HG02943 (cell line): ENCODE results near the gene PANX3.

Source experiments
- ATAC-seq: cut with Tn5 transposase; IDR thresholded peaks from one replicate; pipeline ENCODE4 v1.9.1; 2021; ENCODE audit warnings: mild to moderate bottlenecking, low read depth, moderate library complexity; ENCODE audit not compliant: unreplicated experiment

The PANX3 gene

GRCh38 chr11:124612045-124612444 is 817 bp downstream of the PANX3 start:
- ATAC-seq = no peak

DNA sequence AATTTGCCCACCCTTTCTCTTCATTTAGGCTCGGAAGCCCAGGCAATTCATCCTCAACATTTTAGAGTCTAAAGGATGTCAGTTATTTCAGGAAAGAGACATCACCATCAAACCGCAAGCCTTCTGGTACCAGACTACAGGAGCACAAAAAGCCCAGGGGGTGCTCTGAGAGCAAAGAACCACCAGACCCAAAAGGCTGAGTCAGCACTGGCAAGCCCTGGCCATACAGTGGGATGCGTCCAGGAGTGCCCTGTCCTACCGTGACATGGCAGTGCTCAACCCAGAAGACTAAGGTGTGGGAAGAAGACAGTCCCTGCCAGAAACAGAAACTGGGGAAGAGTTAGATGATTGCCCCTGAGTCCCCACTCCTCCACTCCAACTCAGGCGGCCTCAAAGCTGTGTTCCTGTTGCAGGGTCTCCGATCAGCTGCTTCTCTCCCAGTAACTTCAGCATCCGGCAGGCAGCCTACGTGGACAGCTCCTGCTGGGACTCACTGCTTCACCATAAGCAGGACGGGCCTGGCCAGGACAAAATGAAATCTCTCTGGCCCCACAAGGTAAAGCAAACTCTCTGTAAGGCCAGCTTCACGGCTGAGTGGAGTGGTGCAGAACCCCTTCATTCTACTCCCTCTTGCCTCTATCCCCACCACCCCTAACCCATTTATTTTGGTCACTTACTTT is 1.5 kb downstream of the PANX3 start:
- no peak for ATAC-seq

DNA sequence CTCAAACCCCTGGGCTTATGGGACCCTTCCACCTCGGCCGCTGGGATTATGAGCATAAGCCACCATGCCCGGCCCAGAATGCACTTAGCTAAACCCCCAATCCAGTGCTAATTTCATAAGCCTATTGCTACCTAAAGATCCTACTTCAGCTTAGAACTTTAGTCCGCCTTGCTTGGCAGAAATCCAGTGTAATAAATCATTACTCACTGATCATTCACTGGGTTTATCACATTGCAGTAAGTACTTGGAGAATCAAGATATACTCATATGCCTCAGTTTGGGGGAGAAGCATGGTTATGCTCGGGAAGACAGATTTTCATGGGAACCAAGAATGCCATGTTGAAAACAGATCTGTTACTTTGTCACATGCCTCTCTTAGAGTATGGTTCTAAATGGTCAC is 7.6 kb downstream of the PANX3 start:
- no peak for ATAC-seq

DNA sequence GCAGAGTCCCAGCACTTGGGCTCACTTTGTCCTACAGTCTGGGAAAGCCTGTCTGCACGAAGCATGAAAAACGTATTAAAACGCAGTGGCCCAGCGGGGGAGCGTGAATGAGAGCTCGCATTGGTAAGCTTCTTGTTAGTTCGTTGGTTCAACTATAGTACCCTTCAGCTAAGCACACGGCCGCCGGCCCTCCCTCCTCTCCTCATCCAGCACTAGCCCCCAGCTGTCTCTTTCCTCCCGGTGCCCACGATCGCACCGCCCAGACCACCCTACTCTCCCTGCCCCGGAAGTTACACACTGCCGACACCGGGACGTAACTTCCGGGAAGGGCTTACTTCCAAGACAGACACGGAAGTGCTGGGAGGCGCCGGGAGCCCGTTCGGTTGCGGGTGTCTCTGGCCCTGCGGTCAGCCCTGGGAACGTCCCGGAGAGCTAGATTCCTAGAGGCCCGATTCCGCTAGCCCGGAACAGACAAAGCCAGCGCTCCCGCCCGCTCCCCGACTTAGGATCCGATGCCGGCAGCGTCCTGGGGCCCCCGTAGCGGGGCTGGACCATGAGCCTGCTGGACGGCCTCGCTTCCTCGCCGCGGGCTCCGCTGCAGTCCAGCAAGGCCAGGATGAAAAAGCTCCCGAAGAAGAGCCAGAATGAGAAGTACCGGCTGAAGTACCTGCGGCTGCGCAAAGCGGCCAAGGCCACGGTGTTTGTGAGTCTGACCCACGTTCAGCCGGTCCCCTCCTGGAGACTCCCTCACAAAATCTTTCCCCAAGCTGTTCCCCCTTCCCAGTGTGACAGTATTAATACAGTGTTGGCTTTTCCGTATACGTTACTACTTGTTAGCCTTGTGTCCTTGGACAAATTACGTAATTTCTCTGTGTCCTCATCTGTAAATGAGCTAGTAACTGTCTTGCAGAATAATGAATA is 11.6 kb downstream of the PANX3 start, which contains the start of gene TBRG1:
TSS of gene TBRG1 (plus strand) at position 334 of the 921 bp plus-strand sequence. CDS start at position 554, 220 bp downstream.
- peak; percentile 98 for ATAC-seq

GRCh38 chr11:124623861-124624525 is 12.8 kb downstream of the PANX3 start:
- ATAC-seq = no peak

GRCh38 chr11:124625504-124626168 is 14.4 kb downstream of the PANX3 start:
- no peak for ATAC-seq

DNA sequence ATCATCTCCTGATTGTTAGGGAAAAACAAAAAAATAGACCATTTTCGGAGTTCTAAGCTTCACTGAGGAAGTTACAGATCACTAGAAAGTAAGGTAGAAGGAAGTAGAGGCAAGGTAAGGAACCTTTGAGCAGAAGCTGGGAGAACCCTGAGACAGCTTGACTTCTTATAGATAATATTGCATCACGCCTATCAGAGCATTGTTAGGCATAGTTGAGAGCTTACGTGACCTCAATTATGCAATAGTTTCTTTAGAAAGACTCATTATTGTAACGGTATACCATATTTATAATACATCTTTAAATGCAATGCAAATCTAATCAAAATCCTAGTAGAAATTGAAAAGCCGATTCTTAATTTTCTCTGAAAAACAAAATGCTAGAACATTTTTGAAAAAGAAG is 16.3 kb downstream of the PANX3 start:
- no peak for ATAC-seq

DNA sequence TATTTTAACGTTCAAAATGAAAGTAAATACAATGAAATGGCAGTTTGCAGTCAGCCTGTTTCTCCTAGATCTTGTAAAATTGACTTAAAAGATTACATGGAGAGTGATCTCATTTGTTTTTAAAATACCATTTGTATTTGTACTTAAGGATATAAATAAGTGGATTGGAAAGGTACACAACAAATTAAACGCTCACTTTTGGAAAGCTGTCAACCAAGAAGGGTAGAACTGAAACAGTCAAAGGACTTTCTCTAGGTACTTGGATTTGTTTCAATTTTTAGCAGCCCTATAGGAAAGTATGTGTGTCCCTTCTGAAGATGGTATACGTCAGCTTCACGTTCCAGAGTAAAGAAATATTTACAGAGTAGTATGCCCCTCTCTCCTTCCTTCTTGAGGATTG is 18.7 kb downstream of the PANX3 start:
- ATAC-seq = no peak

DNA sequence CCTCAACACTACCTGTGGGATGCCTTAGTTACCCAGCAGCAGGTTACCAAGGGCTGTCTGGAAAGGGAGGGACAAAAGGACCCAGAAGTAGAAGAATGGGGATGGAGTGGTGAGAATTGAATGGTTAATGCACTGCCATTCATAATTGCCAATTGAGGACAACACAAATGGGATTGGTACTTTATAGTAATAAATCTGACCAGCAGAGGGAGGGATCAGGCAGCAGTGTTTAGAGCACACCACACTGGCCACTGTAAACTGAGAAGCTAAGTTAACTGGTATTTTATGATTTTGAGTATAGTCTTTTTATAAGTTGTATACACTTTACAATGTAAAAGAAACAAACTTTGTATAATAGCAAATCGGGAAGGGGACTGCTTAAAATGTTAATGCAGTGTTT is 22.1 kb downstream of the PANX3 start:
- no peak for ATAC-seq

DNA sequence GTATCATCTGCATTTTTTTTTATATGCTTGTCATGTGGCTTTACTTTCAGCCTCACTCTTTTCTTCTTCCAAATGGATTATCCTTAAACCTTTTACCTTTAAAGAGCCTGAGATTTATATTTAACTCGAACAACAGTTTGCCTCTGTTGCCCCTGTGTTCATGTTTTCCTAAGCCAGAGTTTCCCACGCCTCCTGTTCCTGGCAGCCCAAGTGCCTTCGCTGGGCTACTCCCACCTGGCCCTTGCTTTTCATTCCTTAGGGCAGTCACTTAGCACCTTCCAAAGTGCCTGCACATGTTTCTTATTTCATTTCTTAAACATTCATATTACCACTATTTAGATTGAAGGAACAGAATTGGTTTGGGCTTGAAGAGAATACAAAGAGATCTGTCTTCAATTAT is 24.7 kb downstream of the PANX3 start:
- no peak for ATAC-seq

GRCh38 chr11:124638500-124638899 is 27.3 kb downstream of the PANX3 start:
- ATAC-seq = no peak

DNA sequence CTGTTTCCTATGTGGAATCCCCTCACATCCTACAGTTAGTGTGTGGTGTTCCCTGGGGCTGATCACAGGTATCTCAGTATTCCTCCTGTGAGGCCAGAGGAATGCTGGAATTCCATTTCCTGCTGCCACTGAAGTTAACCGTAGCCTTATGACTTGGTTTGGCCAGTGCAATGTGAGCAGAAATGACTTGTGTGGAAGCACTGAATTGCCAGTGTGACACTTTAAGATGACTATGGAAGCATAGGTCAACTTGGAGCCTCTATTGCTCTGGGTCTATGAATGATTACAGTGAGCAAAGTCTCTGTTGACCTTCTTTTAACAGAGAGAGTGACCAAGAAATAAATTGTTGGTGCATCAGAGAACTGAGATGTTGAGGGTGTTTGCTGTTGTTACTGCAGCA is 28.0 kb downstream of the PANX3 start:
- ATAC-seq = no peak

DNA sequence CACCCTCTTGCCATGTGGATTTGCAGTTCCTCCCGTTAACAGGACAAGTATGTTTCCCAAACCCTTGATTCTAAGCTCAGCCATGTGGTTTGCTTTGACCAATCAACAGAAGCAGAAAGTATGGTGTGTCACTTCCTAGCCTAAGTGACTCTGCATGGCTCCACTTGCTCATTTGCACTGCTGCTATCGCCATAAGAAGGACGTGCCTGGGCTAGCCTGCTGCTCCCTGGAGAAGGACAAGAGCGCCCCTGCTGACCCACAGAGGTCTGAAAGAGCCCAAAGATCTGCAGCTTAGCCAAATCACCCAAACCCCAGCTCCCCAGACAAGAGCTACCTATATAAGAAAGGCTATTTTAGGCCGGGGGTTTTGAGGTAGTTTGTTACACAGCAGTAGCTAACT is 29.4 kb downstream of the PANX3 start:
- ATAC-seq = no peak

- ATAC-seq = no peak
Observed at GRCh38 chr11:124642628-124643027, 31.4 kb downstream of the PANX3 start.

GRCh38 chr11:124643042-124643604 is 31.9 kb downstream of the PANX3 start:
- no peak for ATAC-seq

- ATAC-seq = no peak
Observed at GRCh38 chr11:124643605-124644425, 32.6 kb downstream of the PANX3 start.

DNA sequence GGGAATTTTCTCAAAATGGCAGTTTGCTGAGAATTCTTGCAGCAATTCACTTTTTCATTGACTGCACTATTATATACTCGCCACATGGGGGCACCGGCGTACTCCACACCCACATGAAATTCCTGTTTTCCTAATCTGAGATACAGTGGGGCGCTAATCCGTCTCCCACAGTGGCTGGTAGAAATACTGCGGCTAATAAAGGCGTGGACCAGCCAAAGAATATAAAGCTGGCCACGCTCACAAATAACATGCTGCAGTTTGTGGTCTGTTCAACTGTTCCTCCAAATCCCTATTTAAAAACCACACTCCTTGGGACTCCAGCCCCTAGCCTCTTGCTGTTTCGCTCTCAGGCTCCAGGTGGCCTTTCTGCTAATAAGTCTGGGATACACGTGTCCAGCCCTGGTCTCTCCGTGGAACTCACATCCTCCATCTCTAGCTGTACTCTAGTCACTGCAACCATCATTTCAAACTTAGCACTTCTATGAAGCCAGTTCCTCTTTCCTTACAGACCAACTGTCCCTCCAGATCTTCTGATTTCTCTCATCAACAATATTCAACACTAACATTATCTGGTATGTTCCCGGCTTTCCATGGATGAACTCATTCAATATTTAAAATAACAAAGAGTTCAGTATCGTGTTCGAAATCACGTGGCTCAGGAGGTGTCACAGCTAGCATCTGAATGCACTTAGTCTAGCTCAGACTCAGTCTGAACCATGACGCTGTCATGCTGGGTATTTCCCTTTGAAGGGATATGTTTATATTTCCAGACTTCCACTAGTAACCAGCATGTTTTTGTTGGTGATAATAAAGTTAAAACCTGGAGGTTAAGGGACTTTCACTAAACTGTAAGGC is 33.4 kb downstream of the PANX3 start:
- no peak for ATAC-seq

GRCh38 chr11:124646148-124646547 is 34.9 kb downstream of the PANX3 start:
- no peak for ATAC-seq

GRCh38 chr11:124648610-124649009 is 37.4 kb downstream of the PANX3 start:
- ATAC-seq = no peak
